ENCODE measurements around the gene PIK3R2.

PIK3R2 gene

DNA sequence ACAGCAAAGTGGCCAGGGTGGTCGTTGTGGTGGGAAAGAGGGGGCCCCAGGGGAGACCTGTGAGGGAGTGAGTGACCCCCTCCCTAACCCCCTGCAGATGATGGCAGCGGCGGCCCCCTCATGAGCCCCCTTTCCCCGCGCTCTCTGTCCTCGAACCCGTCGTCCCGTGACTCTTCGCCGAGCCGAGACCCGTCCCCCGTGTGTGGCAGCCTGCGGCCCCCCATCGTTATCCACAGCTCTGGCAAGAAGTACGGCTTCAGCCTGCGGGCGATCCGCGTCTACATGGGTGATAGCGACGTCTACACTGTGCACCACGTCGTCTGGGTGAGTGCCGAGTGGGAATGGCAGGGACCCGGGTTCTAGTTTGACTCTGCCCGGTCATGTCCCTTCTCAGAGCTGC, 8.1 kb upstream of the PIK3R2 start:
- Mint-ChIP-seq H3K27ac (no peak overlapping the region), H3K4me3 (no peak overlapping the region), H3K9me3 (no peaks in the 10 kb centered on the region), H3K36me3 (ENCODE audit: low read depth) (peaks cover 39% of the 10 kb centered on the region), H3K27me3 (ENCODE audit: low read depth) (no peaks in the 10 kb centered on the region), H3K4me1 (no peaks in the 10 kb centered on the region)
- TF ChIP-seq, protein P1, sequence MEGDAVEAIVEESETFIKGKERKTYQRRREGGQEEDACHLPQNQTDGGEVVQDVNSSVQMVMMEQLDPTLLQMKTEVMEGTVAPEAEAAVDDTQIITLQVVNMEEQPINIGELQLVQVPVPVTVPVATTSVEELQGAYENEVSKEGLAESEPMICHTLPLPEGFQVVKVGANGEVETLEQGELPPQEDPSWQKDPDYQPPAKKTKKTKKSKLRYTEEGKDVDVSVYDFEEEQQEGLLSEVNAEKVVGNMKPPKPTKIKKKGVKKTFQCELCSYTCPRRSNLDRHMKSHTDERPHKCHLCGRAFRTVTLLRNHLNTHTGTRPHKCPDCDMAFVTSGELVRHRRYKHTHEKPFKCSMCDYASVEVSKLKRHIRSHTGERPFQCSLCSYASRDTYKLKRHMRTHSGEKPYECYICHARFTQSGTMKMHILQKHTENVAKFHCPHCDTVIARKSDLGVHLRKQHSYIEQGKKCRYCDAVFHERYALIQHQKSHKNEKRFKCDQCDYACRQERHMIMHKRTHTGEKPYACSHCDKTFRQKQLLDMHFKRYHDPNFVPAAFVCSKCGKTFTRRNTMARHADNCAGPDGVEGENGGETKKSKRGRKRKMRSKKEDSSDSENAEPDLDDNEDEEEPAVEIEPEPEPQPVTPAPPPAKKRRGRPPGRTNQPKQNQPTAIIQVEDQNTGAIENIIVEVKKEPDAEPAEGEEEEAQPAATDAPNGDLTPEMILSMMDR (IDR thresholded peaks at IDR 0.05; ENCODE audit: unreplicated experiment in 3 of 3): no peak

DNA sequence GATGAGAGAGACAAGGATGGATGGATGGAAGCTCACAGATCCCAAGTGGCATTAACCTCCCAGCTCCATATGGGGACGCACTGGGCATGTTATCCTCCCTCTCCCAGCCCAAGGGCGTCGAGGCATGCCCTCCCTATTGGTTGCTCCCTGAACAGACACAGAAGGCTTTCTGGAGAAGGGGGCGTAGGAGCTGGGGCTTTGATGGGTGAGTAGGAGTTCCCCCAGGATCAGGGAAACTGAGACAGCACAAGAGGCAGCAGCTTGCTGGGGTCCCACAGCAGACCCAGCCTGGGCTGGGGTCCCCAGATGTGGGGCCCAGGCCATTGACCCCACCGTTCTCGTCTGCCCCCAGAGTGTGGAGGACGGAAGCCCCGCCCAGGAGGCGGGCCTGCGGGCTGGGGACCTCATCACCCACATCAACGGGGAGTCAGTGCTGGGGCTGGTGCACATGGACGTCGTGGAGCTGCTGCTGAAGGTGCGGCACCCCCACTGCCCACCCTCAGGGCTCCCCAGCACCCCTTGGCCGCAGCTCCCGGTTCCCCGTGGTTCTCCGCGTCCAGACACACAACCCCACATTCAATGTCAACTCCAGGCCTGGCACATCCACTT, 7.5 kb upstream of the PIK3R2 start:
- Mint-ChIP-seq H3K27ac (no peak overlapping the region), H3K36me3 (ENCODE audit: low read depth) (peaks cover 37% of the 10 kb centered on the region), H3K4me1 (no peaks in the 10 kb centered on the region), H3K27me3 (ENCODE audit: low read depth) (no peaks in the 10 kb centered on the region), H3K4me3 (no peak overlapping the region), H3K9me3 (no peaks in the 10 kb centered on the region)
- TF ChIP-seq, protein P1 (IDR thresholded peaks at IDR 0.05; ENCODE audit: unreplicated experiment in 3 of 3): no peak

DNA sequence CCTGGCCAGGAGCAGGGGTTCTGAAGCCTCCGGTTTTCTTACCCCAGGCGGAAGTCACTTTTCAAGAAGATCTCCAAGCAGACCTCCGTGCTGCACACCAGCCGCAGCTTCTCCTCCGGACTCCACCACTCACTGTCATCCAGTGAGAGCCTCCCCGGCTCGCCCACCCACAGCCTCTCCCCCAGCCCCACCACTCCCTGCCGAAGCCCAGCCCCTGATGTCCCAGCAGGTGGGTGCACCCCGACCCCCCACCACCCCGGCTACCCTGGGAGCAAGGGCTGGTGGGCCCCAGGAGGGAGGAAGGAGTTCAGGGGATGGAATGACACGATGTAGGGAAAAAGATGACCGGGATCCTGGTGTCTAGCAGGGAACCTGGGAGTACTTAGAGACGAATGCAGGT, 5.6 kb upstream of the PIK3R2 start:
- peaks cover 28% of the 10 kb centered on the region for H3K36me3 Mint-ChIP-seq (ENCODE audit: low read depth)
- TF ChIP-seq, protein P1 (IDR thresholded peaks at IDR 0.05; ENCODE audit: unreplicated experiment in 3 of 3): no peak
- H3K27me3 Mint-ChIP-seq (ENCODE audit: low read depth): no peaks in the 10 kb centered on the region
- H3K27ac Mint-ChIP-seq: no peak overlapping the region
- peaks cover 4% of the 10 kb centered on the region for H3K4me1 Mint-ChIP-seq
- no peak overlapping the region for H3K4me3 Mint-ChIP-seq
- no peaks in the 10 kb centered on the region for H3K9me3 Mint-ChIP-seq

DNA sequence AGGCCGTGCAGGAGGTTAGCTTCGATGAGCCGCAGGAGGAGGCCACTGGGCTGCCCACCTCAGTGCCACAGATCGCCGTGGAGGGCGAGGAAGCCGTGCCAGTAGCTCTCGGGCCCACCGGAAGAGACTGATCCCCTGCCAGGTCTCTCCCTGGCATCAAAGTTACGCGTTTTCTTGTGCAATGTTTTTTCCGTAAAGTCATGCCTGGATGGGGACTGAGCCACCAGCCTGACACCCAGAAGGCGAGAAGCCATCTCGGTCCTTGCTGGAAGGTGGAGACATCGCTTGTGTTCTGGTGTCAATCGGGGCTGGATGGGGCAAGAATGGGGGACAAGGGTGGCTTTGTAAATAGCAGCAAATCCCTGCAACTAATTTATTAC, 3.4 kb upstream of the PIK3R2 start:
- TF ChIP-seq, protein P1 (IDR thresholded peaks at IDR 0.05; ENCODE audit: unreplicated experiment in 3 of 3): no peak
- no peaks in the 10 kb centered on the region for H3K27me3 Mint-ChIP-seq (ENCODE audit: low read depth)
- no peak overlapping the region for H3K4me3 Mint-ChIP-seq
- no peak overlapping the region for H3K27ac Mint-ChIP-seq
- peaks cover 15% of the 10 kb centered on the region for H3K4me1 Mint-ChIP-seq
- no peaks in the 10 kb centered on the region for H3K9me3 Mint-ChIP-seq
- peaks cover 18% of the 10 kb centered on the region for H3K36me3 Mint-ChIP-seq (ENCODE audit: low read depth)

DNA sequence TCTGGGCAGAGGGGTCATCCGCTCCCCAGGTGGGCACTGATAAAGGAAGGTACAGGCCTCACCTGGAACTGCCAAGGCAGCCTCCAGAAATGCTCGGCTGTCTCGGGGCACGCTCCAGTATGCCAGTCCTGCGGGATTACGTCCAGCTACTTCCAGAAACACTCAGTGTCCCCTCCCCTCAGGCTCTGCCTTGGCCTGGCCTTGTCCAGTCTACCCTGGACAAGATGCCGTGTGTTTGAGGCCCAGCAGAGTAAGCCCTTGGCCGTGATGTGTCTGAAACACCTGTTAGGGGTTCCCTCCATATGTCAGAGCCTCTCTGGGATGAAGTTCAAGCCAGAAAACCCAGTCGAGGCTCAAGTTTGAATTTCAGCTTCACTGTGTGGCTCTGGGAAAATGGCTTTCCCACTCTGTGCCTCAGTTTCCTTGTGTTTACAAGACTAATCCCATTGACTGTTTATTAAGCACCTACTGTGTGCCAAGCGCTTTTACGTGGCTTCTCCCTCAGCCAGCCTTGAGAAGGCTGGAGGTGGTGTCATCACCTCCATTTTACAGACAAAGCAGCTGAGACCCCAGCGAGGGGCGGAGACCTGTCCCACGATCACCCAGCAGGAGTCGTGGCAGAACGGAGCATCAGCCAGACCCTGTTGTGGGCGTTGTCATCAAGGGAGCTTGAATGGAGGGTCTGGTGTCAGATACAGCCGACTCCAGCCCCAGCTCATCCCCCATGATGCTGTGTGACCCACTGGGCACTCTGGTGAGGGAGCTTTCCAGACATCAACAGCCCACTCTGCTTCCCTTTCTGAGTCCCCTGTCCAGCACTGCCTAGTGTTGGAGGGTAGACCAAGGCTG, 2.0 kb upstream of the PIK3R2 start:
- peak overlapping the region; percentile 83 to 87 (median 86) for H3K4me3 Mint-ChIP-seq
- H3K9me3 Mint-ChIP-seq: no peaks in the 10 kb centered on the region
- H3K27ac Mint-ChIP-seq: peak overlapping the region in 2 of 3 experiments; percentile 96 to 98
- H3K4me1 Mint-ChIP-seq: peaks cover 15% of the 10 kb centered on the region
- H3K27me3 Mint-ChIP-seq (ENCODE audit: low read depth): no peaks in the 10 kb centered on the region
- TF ChIP-seq, protein P1 (IDR thresholded peaks at IDR 0.05; ENCODE audit: unreplicated experiment in 3 of 3): no peak
- H3K36me3 Mint-ChIP-seq (ENCODE audit: low read depth): peaks cover 13% of the 10 kb centered on the region
